ENCODE results near the gene SPACA4. TPM values are rescaled to one million over a fixed set of nuclear protein-coding genes. Genes with fewer than 3 reads are reported as not detected.

SPACA4 gene
- total RNA-seq, 2 experiments from 2014 or later: not detected

- Mint-ChIP-seq H3K27me3 (no peaks in the 10 kb centered on the region), H3K27ac (no peak overlapping the region), H3K9me3 (no peaks in the 10 kb centered on the region), H3K4me1 (ENCODE audit: low read depth) (peaks cover 36% of the 10 kb centered on the region), H3K4me3 (peak overlapping the region; percentile 17), H3K36me3 (peaks cover 46% of the 10 kb centered on the region)
- intact Hi-C loops (cut with micrococcal nuclease): loop anchor here (5.0 kb wide), 1 partner anchor 283 kb away; no protein-coding TSS in a partner anchor
- no peak for DNase-seq
- ChIA-PET CTCF (no interaction called here), POLR2A (interaction anchor here (1.1 kb wide), 1 partner anchor 9 kb away, joined by 4 read pairs; no protein-coding TSS in a partner anchor)
These were observed 8.9 kb downstream of the SPACA4 start for GRCh38 chr19:48615231-48616040.

- peaks cover 46% of the 10 kb centered on the region for H3K36me3 Mint-ChIP-seq
These were observed 9.5 kb downstream of the SPACA4 start for GRCh38 chr19:48616041-48616436.

GRCh38 chr19:48616491-48617056 lies 10.0 kb downstream of the SPACA4 start:
- H3K27ac Mint-ChIP-seq: peak overlapping the region; percentile 97
- peak overlapping the region; percentile 96 for H3K4me3 Mint-ChIP-seq
- DNase-seq: no peak
- peaks cover 39% of the 10 kb centered on the region for H3K4me1 Mint-ChIP-seq (ENCODE audit: low read depth)
- no peaks in the 10 kb centered on the region for H3K27me3 Mint-ChIP-seq
- ChIA-PET POLR2A (interaction anchor here (1.1 kb wide), 1 partner anchor 17 kb away, joined by 3 read pairs; no protein-coding TSS in a partner anchor), CTCF (interaction anchor here (0.7 to 1.4 kb wide), 5 partner anchors 21 to 226 kb away, joined by 3 to 5 read pairs (median 3); partner anchors contain the start of genes CA11 and KDELR1)
- intact Hi-C loops (cut with micrococcal nuclease): loop anchor here (5.0 kb wide), 1 partner anchor 284 kb away; no protein-coding TSS in a partner anchor
- H3K36me3 Mint-ChIP-seq: peaks cover 47% of the 10 kb centered on the region
- no peaks in the 10 kb centered on the region for H3K9me3 Mint-ChIP-seq

More at GRCh38 chr19:48616041-48616436, 9.5 kb downstream of the SPACA4 start:
- Mint-ChIP-seq H3K9me3 (no peaks in the 10 kb centered on the region), H3K27ac (peak overlapping the region; percentile 55), H3K4me3 (peak overlapping the region; percentile 96), H3K4me1 (ENCODE audit: low read depth) (peaks cover 36% of the 10 kb centered on the region), H3K27me3 (no peaks in the 10 kb centered on the region)
- DNase-seq: no peak
- intact Hi-C loops (cut with micrococcal nuclease): loop anchor here (5.0 kb wide), 1 partner anchor 284 kb away; no protein-coding TSS in a partner anchor
- ChIA-PET POLR2A (interaction anchor here (1.1 kb wide), 1 partner anchor 18 kb away, joined by 3 read pairs; no protein-coding TSS in a partner anchor), CTCF (interaction anchor here (0.7 to 1.4 kb wide), 3 partner anchors 21 to 225 kb away, joined by 3 read pairs; partner anchors contain the start of genes CA11 and KDELR1)

GRCh38 chr19:48617146-48617937 lies 10.8 kb downstream of the SPACA4 start:
- intact Hi-C loops (cut with micrococcal nuclease): loop anchor here (5.0 kb wide), 1 partner anchor 285 kb away; no protein-coding TSS in a partner anchor
- peaks cover 50% of the 10 kb centered on the region for H3K36me3 Mint-ChIP-seq
- H3K27me3 Mint-ChIP-seq: no peaks in the 10 kb centered on the region
- peak overlapping the region; percentile 97 for H3K27ac Mint-ChIP-seq
- H3K4me1 Mint-ChIP-seq (ENCODE audit: low read depth): peaks cover 43% of the 10 kb centered on the region
- peak overlapping the region; percentile 96 for H3K4me3 Mint-ChIP-seq
- DNase-seq: no peak
- CTCF ChIA-PET: interaction anchor here (0.6 to 1.8 kb wide), 7 partner anchors 8 to 283 kb away, joined by 3 to 6 read pairs (median 4); partner anchors contain the start of genes CA11 and KDELR1
- no peaks in the 10 kb centered on the region for H3K9me3 Mint-ChIP-seq
- POLR2A ChIA-PET: interaction anchor here (1.1 to 2.6 kb wide), 2 partner anchors 8 to 17 kb away, joined by 3 to 15 read pairs; no protein-coding TSS in a partner anchor

DNA sequence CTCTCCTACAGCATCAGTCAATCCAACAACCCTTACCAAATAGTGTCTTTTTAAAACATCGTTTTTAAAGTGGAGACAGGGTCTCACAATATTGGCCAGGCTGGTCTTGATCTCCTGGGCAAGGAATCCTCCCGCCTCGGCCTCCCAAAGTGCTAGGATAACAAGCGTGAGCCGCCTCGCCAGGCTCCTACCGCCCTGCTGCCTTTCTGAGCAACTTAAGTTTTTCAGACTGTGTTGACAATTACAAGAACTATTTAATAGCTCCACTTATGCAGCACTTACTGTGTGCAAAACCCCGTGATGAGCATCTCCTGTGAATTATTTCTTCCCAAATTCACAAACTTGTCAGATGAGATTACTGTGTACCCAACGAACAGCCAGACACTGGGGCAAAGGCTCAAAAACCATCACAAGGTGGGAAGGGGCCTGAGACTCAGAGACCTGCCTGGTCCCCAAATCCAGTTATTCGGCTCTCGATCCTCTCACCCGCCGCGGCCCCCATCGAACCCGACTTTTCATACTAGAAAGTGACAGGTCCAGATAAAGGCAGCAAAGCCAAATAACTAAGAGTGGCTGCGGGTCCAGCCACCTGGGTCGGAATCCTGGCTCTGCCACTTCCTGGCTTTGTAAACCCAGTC lies 11.9 kb downstream of the SPACA4 start:
- POLR2A ChIA-PET: interaction anchor here (0.6 to 2.6 kb wide), 8 partner anchors 9 to 284 kb away, joined by 3 to 15 read pairs (median 5); partner anchors contain the start of gene CA11
- Mint-ChIP-seq H3K27me3 (no peaks in the 10 kb centered on the region), H3K4me3 (peak overlapping the region; percentile 96), H3K4me1 (ENCODE audit: low read depth) (peaks cover 50% of the 10 kb centered on the region), H3K27ac (peak overlapping the region; percentile 97), H3K36me3 (peaks cover 53% of the 10 kb centered on the region), H3K9me3 (no peaks in the 10 kb centered on the region)
- DNase-seq: no peak
- intact Hi-C loops (cut with micrococcal nuclease): loop anchor here (5.0 kb wide), 1 partner anchor 286 kb away; no protein-coding TSS in a partner anchor
- CTCF ChIA-PET: interaction anchor here (0.9 to 1.8 kb wide), 3 partner anchors 9 to 30 kb away, joined by 3 to 6 read pairs (median 4); partner anchors contain the start of gene CA11

GRCh38 chr19:48618916-48619691 lies 12.6 kb downstream of the SPACA4 start, which contains the start of the genes RPL18 and SPHK2:
RPL18 (minus strand) TSS chr19:48619178; CDS start chr19:48619143, 35 bp downstream.
SPHK2 (plus strand) TSS chr19:48619506; CDS start chr19:48620515, 1,009 bp downstream.
- no peaks in the 10 kb centered on the region for H3K9me3 Mint-ChIP-seq
- peak within 1 kb of the TSS; percentile 97 for H3K27ac Mint-ChIP-seq
- peaks cover 56% of the 10 kb centered on the region for H3K4me1 Mint-ChIP-seq (ENCODE audit: low read depth)
- intact Hi-C loops (cut with micrococcal nuclease): loop anchor here (1.0 to 5.0 kb wide), 6 partner anchors 15 to 287 kb away; partner anchors contain the start of gene SYNGR4
- H3K36me3 Mint-ChIP-seq: peaks cover 57% of the 10 kb centered on the region
- peak; percentile 97 for DNase-seq
- POLR2A ChIA-PET: interaction anchor here (0.5 to 2.6 kb wide), 14 partner anchors 8 to 1363 kb away, joined by 3 to 15 read pairs (median 4); partner anchors contain the start of genes CA11, CCDC9, SYNGR4 and TMEM143
- CTCF ChIA-PET: interaction anchor here (0.5 to 1.8 kb wide), 6 partner anchors 10 to 129 kb away, joined by 3 to 4 read pairs (median 4); partner anchors contain the start of gene CA11
- no peaks in the 10 kb centered on the region for H3K27me3 Mint-ChIP-seq
- peak within 1 kb of the TSS; percentile 96 for H3K4me3 Mint-ChIP-seq

DNA sequence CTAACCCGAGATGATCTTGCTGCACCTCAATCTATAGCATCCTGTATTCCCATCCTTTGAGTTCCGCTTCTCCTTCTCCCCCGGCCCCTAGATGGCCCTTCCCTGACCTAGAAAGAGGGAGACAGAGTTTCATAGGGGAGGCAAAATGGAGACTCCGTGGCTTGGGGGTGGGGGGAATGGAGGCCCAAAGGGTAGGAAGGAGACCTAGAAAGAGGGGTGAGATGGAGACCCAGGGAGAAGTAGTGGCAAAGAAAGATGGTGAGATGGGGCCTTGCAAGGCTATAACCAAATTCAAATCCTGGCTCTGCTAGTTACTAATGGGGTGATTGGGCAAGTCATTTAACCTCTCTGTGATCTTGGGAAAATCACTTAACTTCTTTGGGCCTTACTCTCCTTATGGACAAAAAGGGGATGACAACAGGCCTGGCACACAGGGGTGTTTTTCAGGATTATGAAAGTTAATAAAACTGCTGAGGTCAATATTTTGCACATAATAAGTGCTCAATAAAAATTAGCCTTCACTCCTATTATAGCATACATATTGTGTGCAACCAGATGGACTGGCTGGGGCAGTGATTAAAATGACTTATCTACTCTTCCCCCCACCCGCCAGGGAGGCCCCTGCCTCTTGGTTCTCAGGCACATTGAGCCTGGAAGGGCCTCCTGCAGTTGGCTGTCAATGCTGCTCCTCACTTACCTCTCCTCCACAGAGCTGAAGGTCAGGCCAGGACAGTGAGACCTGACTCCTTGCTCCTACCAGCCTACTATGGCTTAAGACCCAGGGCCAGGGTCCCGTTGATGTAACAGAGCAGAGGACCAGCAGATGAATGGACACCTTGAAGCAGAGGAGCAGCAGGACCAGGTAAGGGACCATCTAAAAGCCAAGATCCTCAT lies 13.4 kb downstream of the SPACA4 start:
- POLR2A ChIA-PET: interaction anchor here (0.5 to 2.6 kb wide), 11 partner anchors 8 to 1363 kb away, joined by 3 to 15 read pairs (median 5); partner anchors contain the start of genes CA11, CCDC9, SYNGR4 and TMEM143
- peaks cover 63% of the 10 kb centered on the region for H3K4me1 Mint-ChIP-seq (ENCODE audit: low read depth)

GRCh38 chr19:48623556-48624066 lies 17.1 kb downstream of the SPACA4 start:
- Mint-ChIP-seq H3K4me3 (peak overlapping the region; percentile 75), H3K4me1 (ENCODE audit: low read depth) (peaks cover 52% of the 10 kb centered on the region), H3K27ac (peak overlapping the region; percentile 89), H3K36me3 (peaks cover 21% of the 10 kb centered on the region), H3K9me3 (no peaks in the 10 kb centered on the region), H3K27me3 (no peaks in the 10 kb centered on the region)
- intact Hi-C loops (cut with micrococcal nuclease): loop anchor here (1.0 kb wide), 2 partner anchors 11 to 368 kb away; partner anchors contain the start of gene CARD8
- ChIA-PET CTCF (interaction anchor here (1.2 to 1.3 kb wide), 2 partner anchors 13 to 118 kb away, joined by 3 to 4 read pairs; no protein-coding TSS in a partner anchor), POLR2A (interaction anchor here (0.6 to 2.0 kb wide), 4 partner anchors 9 to 289 kb away, joined by 4 to 8 read pairs (median 5); partner anchors contain the start of genes CA11 and FAM83E)
- DNase-seq: no peak

More for the DNA sequence above, 13.4 kb downstream of the SPACA4 start:
- intact Hi-C loops (cut with micrococcal nuclease): loop anchor here (1.0 to 5.0 kb wide), 6 partner anchors 14 to 288 kb away; partner anchors contain the start of gene SYNGR4
- peak overlapping the region; percentile 96 for H3K4me3 Mint-ChIP-seq
- DNase-seq: peak; percentile 27
- peak overlapping the region; percentile 97 for H3K27ac Mint-ChIP-seq
- H3K36me3 Mint-ChIP-seq: peaks cover 57% of the 10 kb centered on the region
- CTCF ChIA-PET: interaction anchor here (1.0 kb wide), 1 partner anchor 11 kb away, joined by 4 read pairs; no protein-coding TSS in a partner anchor
- H3K27me3 Mint-ChIP-seq: no peaks in the 10 kb centered on the region
- H3K9me3 Mint-ChIP-seq: no peaks in the 10 kb centered on the region

All from activated CD4-positive, alpha-beta memory T cell treated with anti-CD3 and anti-CD28 coated beads for 36 hours (primary cell).